Measurements from ENCODE around the gene DGKH.
"Not testable (repeated sequence)": the region's sequence is repeated elsewhere in the genome, so short reads cannot be mapped to it uniquely, and the experiment has no call there.

The DGKH gene

GRCh38 chr13:42084722-42085121, 36.3 kb downstream of the DGKH start:
- no peak for DNase-seq
- TF ChIP-seq CTCF (IDR thresholded peaks at IDR 0.05), result no peak
- Histone ChIP-seq H3K27ac (no peak overlapping the region), H3K36me3 (no peaks in the 10 kb centered on the region), H3K9me3 (peaks cover 0 to 3% (median 0%) of the 10 kb centered on the region in 3 donors), H3K4me1 (no peaks in the 10 kb centered on the region), H3K27me3 (no peaks in the 10 kb centered on the region), H3K4me3 (no peak overlapping the region)
- intact Hi-C loops (cut with DNase I; ENCODE audit: low total_unique reads), result no loop called here

GRCh38 chr13:42086582-42086981, 38.1 kb downstream of the DGKH start:
- Histone ChIP-seq H3K9me3 (peaks cover 0 to 3% (median 0%) of the 10 kb centered on the region in 3 donors), H3K4me1 (no peaks in the 10 kb centered on the region), H3K27me3 (no peaks in the 10 kb centered on the region), H3K36me3 (peaks cover 0 to 4% (median 0%) of the 10 kb centered on the region in 3 donors), H3K27ac (no peak overlapping the region), H3K4me3 (no peak overlapping the region)
- no peak for TF ChIP-seq CTCF (IDR thresholded peaks at IDR 0.05)
- intact Hi-C loops (cut with DNase I; ENCODE audit: low total_unique reads), result no loop called here
- DNase-seq, result no peak

- Histone ChIP-seq H3K36me3 (peaks cover 0 to 4% (median 0%) of the 10 kb centered on the region in 3 donors), H3K9me3 (no peaks in the 10 kb centered on the region), H3K4me3 (no peak overlapping the region), H3K27me3 (no peaks in the 10 kb centered on the region), H3K4me1 (peaks cover 0 to 17% (median 6%) of the 10 kb centered on the region in 4 donors), H3K27ac (no peak overlapping the region)
- no peak for TF ChIP-seq CTCF (IDR thresholded peaks at IDR 0.05)
- DNase-seq, result no peak
- intact Hi-C loops (cut with DNase I; ENCODE audit: low total_unique reads), result no loop called here
These were observed 46.1 kb downstream of the DGKH start for GRCh38 chr13:42094516-42095040.

GRCh38 chr13:42096222-42096621, 47.8 kb downstream of the DGKH start:
- H3K9me3 ChIP-seq; DNase-seq; H3K27me3 ChIP-seq; H3K36me3 ChIP-seq; H3K4me3 ChIP-seq; intact Hi-C loops (cut with DNase I; ENCODE audit: low total_unique reads); H3K27ac ChIP-seq: not testable (repeated sequence)
- peaks cover 0 to 17% (median 6%) of the 10 kb centered on the region in 4 donors for H3K4me1 ChIP-seq

- no peaks in the 10 kb centered on the region for H3K36me3 ChIP-seq
- intact Hi-C loops (cut with DNase I; ENCODE audit: low total_unique reads), result no loop called here
- H3K9me3 ChIP-seq, result peaks cover 0 to 6% (median 0%) of the 10 kb centered on the region in 3 donors
- peaks cover 0 to 32% (median 12%) of the 10 kb centered on the region in 4 donors for H3K4me1 ChIP-seq
- no peak for TF ChIP-seq CTCF (IDR thresholded peaks at IDR 0.05)
- no peak overlapping the region for H3K27ac ChIP-seq
- no peak overlapping the region for H3K4me3 ChIP-seq
- H3K27me3 ChIP-seq, result no peaks in the 10 kb centered on the region
- no peak for DNase-seq
These were observed 51.7 kb downstream of the DGKH start for GRCh38 chr13:42099962-42100675.

- peaks cover 0 to 6% (median 0%) of the 10 kb centered on the region in 3 donors for H3K9me3 ChIP-seq
- peaks cover 0 to 33% (median 12%) of the 10 kb centered on the region in 4 donors for H3K4me1 ChIP-seq
- H3K27ac ChIP-seq, result no peak overlapping the region
- H3K36me3 ChIP-seq, result no peaks in the 10 kb centered on the region
- no peak overlapping the region for H3K4me3 ChIP-seq
- H3K27me3 ChIP-seq, result no peaks in the 10 kb centered on the region
- no peak for DNase-seq
- intact Hi-C loops (cut with DNase I; ENCODE audit: low total_unique reads), result no loop called here
- no peak for TF ChIP-seq CTCF (IDR thresholded peaks at IDR 0.05)
These were observed 52.5 kb downstream of the DGKH start for GRCh38 chr13:42100960-42101359.

Measured in tibial artery (tissue), 4 donors.